Sigmoid colon (tissue), 4 donors: ENCODE results near the gene TNFAIP8.

Experiments used
- CTCF ChIP-seq, 4 experiments: fragments of 450-650 bp in 3 of 4; fragments of 200-600 bp in 1 of 4; IDR thresholded peaks; one replicate each; pipeline ENCODE4 v1.5.1; 2016 to 2019; ENCODE audit warnings: antibody characterized with exemption in 4 of 4, mild to moderate bottlenecking in 3 of 4, moderate library complexity in 2 of 4
- POLR2AphosphoS5 ChIP-seq, 4 donors: sonication (generic); formaldehyde crosslinking; IDR thresholded peaks; one replicate each; pipeline ENCODE4 v1.6.1; 2017; ENCODE audit warnings: antibody characterized with exemption in 4 of 4

DNA sequence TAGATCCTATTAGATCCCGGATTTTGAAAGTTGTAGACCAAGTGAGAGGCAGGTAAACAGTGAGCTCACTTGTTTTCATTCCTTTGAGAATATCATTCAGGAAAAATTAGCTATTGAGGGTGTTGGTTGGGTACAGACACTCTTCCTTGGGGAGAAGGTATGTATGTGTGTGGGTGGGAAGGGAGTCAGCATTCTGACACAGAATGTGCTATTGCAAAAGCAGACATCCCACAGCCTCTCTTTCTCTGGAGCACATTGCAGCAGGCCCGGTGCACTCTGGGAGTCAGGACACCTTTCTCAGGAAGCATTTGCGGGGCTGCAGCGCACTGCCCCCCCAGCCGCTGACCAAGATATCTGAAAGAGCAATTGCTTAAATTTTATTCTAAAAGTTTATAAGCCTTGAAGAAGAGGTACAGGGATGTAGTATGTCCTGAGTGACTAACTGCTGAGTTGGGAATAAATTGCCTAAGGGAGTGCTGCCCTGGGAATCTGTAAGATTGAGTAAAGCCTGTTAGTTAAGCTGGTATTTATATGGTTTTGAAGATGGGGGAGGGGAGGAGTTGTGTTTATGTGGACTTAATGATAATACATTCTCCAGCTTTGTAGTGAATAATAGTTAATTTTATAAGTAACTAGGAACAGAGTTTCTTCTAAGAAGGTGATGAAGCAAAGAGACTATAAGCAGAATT lies 5.2 kb downstream of the TNFAIP8 start:
- no peak for TF ChIP-seq CTCF (IDR thresholded peaks at IDR 0.05)
- TF ChIP-seq POLR2AphosphoS5 (IDR thresholded peaks at IDR 0.05), result no peak
